ENCODE measurements around the gene COTL1.

Gene COTL1

DNA sequence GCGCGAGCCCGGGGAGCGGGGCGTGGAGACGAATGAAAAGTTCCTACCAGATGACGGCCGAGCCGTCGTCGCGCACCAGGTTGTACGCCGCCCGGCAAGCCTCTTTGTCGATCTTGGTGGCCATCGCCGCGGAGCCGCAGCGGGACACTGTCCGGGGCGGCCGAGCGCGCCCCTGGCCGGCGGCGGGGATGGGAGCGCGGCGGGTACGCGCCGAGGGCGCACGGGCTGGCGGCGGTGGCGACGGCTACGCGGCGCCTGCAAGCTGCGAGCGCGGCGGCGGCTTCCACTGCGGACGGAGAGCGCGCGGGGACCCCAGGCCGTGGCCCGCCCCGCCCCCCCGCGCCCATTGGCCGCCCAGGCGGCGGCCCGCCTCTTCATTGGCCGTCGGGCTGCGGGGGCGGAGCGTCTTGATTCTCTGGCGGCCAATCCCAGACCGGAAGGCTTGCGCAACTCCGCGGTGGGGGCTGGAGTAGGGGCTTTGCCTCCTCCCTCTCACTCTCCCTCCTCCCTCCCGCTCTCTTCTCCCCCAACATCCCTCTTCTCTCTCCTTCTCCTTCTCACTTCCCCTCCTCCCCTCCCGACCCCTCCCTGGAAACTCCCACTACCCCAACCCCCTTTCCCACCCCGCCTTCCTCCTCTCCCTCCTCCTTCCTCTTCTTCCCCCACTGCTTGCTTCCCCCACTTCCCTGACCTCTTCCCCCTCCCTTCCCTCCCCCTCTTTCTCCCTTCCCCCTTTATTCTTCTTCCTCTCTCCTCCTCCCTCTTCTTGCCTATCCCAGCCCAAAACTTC, at the start of gene COTL1:
COTL1 (minus strand) TSS at position 288 of the 790 bp plus-strand sequence; CDS start at position 124, 164 bp downstream.
- DNase-seq (ENCODE audit: low spot score): peak; percentile 97

DNA sequence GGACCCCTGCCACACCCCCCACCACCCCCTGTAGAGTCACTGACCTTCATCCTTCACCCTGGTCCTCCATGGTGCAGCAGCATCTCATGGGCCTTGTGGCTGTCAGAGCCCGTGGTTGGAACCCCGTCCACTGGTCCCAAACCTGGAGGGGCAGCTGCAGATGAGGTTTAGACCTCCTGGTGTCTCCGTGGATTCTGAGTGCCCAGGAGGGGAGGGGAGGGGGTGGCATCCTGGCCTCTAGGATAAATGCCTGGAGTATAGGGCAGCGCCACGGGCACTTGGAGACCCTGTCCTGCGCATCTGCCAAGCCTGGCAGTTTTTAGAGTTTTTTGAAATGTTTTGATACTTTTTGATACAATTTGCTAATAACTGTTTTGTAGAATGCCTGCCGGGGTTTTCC, 48.0 kb upstream of the COTL1 start:
- no peak for DNase-seq (ENCODE audit: low spot score)

GRCh38 chr16:84665359-84665758, 47.5 kb upstream of the COTL1 start:
- DNase-seq (ENCODE audit: low spot score): no peak

- DNase-seq (ENCODE audit: low spot score): no peak
Measured at GRCh38 chr16:84663433-84664101, 45.7 kb upstream of the COTL1 start.

- DNase-seq (ENCODE audit: low spot score): no peak
Measured at GRCh38 chr16:84662471-84662870, 44.6 kb upstream of the COTL1 start.

- DNase-seq (ENCODE audit: low spot score): no peak
Measured at GRCh38 chr16:84661418-84662060, 43.7 kb upstream of the COTL1 start.

DNA sequence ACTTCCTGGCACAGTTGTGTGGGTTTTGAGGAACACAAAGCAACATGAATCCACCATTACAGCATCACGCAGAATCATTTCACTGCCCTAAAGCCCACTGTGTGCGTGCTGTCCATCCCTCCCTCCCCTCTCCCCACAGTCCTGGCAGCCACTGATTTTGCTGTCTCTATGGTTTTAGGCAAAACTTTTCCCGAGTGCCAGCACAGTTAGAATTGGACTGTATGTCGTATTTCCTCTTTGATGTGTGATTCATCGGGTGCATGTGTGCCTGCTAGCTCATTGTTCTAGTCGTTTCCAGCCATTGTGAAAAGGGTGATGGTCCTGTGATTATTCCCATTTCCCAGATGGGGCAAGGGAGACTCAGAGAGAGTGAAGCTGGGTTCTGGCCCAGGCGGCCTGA, 43.1 kb upstream of the COTL1 start:
- no peak for DNase-seq (ENCODE audit: low spot score)

DNA sequence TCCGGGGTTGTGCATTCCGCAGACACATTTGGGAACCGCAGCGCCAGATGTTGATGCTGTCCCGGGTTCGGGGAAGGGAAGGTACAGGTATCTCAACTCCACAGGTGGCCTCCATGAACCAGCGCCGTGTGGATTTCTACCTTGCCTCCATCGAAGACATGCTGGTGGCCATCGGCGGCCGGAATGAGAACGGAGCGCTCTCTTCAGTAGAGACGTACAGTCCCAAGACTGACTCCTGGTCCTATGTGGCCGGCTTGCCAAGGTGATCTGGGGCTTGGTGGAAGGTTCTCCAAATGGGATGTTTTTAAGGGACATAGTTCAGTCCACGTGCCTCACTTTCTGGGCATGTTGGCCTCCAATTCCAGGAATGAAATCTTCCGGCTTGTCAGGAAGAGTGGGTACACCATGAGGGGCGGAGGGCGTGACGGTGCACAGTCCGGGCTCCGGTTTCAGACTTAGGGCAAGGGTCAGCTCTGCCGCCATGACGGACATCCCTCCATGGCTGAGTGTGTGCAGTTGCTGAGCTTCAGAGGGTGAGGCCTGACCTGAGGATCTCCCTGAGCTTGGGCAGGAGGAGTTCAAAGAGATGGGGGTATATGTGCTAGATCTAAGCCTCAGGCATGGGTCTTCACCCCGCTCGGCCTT, 41.9 kb upstream of the COTL1 start:
- DNase-seq (ENCODE audit: low spot score): no peak

DNA sequence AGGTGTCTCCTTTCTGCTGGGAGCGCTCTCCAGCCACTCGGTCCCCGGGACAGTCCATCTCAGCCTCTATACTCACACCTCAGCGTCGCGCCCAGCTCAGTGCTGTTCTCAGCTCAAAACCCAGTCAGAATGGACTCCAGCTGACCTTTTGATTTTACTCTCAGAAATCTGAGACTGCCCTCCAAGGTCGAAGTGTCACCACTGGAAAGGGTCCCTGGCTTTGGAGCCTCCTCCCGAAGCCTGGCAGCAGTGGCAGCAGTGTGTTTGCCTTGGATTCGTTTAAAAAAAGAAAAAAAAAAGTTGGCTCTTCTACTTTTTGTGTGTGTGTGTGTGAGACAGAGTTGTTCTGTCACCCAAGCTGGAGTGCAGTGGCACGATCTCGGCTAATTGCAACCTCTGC, 40.8 kb upstream of the COTL1 start:
- no peak for DNase-seq (ENCODE audit: low spot score)

DNA sequence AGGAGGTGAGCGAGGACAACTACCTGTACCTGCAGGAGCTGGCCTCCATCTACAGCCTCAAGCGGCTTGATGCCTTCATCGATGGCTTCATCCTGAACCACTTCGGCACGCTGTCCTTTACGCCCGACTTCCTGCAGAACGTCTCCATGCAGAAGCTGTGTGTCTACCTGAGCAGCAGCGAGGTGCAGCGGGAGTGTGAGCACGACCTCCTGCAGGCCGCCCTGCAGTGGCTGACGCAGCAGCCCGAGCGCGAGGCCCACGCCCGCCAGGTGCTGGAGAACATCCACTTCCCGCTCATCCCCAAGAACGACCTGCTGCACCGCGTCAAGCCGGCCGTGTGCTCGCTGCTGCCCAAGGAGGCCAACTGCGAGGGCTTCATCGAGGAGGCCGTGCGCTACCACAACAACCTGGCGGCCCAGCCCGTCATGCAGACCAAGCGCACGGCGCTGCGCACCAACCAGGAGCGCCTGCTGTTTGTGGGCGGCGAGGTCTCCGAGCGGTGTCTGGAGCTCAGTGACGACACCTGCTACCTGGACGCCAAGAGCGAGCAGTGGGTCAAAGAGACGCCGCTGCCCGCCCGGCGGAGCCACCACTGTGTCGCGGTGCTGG, 39.5 kb upstream of the COTL1 start:
- DNase-seq (ENCODE audit: low spot score): no peak

DNA sequence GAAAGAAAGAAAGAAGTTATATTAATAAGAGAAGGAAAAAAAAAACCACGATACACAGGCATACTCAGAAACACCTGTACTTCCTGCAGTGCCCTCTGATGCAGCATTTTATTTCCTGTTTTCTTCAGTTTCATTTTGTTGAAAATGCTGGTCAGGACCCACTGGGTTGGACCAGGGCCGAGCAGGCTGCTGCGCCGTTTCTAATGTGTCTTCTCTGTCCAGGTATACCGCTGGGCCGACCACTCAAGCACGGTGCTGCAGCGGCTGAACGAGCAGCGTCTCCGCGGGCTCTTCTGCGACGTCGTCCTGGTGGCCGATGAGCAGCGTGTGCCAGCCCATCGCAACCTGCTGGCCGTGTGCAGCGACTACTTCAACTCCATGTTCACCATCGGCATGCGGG, 38.8 kb upstream of the COTL1 start:
- no peak for DNase-seq (ENCODE audit: low spot score)

DNA sequence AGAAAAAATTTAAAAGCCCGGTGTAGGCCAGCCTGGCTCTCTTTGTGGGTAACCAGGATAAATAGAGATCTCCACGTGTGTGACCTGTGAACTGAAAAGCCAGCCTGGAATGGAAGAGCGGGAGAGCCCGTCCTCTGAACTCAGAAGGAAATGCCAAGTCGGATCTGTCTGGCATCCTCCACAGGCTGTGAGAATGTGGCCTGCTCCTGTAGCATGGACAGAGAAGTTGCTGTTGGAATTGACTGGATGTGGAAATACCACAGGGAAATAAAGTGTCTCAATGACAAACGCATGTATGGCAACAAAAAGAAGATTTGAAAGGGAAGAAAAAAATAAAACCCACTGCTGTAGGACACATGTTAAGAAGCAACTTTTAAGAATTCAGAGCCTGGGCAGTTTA, 37.1 kb upstream of the COTL1 start:
- DNase-seq (ENCODE audit: low spot score): no peak

DNA sequence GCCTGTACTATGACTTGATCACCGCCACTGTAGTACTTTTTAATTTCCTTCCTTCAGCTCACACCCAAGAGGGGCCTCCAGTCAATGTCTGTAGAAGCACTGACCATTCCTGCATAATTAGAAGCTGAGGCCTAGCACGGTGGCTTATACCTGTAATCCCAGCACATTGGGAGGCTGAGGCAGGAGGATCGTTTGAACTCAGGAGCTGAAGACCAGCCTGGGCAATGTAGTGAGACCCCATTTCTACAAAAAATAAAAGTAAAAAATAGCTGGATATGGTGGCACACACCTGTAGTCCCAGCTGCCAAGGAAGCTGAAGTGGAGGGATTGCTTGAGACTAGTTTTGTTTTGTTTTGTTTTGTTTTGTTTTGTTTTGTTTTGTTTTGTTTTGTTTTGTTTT, 36.4 kb upstream of the COTL1 start:
- no peak for DNase-seq (ENCODE audit: low spot score)

- no peak for DNase-seq (ENCODE audit: low spot score)
Measured at GRCh38 chr16:84652566-84652965, 34.7 kb upstream of the COTL1 start.

DNA sequence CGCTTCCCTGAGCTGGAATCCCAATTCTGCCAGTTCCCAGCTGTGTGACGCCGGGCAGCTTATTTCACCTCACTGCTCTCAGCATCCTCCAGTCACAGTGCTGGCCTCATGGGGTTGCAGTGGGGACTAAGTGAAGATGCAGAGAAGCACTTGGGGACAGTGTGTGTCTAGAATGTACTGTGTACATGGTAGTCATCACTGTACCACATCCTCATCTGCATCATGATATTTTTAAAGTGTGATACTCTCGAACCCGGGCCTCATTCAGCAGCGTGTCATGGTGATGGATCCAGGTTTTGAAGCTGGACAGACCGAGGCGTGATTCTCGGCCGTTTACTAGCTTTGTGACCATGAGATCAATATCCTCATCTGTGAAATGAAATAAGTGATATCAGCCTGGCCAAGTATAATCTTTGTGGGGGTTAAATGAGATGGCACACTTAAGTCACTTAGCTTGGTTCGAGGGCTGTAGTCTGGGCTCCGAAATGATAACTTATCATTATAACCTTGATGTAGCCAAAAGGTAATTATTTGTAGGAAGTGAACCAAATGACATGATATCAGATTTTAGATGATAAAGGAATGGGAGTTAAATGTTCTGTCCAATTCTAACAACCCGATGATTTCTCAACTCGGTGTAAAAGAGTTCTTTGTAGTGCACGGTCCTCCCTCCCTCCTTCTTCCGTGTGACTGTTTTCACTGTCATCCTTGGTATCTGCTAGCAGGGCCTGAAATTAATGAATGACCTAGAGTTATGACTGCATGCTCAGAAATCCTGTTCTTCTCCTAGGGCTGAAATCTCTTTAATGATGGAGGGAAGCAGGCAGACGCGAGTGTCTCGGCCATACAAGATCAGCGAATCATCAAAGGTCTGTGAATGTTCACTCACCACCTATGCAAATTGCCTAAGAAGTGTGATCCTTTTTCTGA, 32.4 kb upstream of the COTL1 start:
- DNase-seq (ENCODE audit: low spot score): peak; percentile 84

GRCh38 chr16:84649511-84649861, 31.6 kb upstream of the COTL1 start:
- DNase-seq (ENCODE audit: low spot score): no peak

GRCh38 chr16:84648595-84649510, 31.0 kb upstream of the COTL1 start:
- DNase-seq (ENCODE audit: low spot score): peak; percentile 50

DNA sequence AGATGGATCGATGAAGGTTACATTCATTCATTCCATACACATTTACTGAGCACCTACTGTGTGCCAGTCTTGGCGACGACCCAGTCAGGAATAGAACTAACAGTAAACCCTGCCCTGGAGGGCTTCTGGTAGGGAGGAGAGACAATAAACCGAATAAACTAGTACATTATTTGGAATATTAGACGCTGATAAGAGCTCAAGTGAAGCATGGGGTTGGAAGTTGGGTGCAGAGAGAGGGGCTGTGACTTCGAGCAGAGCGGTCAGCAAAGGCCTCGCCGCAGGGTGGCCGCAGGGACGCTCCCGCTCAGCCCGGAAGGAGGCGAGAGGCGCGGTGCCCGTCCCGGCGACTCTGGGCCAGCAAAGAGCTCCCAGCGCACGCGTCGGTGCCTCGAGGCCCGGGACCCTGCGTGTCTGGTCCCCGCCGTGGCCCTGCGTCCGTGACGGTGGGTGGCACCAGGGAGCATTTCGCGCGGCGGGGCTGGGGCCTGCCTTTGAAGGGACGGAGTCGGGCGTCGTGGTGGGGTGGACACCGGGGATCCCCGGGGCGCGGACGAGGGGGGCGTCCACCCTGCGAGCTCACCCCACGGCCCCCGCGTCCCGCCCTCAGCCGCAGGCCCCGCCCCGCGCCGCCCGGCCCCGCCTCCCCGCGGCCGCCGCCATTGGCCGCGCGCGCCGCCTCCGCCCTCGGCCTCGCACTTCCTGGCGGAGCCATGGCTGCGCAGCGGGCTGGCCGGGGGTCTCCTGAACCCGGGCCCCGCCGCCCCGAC, 30.1 kb upstream of the COTL1 start, which contains the start of gene KLHL36:
KLHL36 (plus strand) TSS at position 684 of the 767 bp plus-strand sequence. CDS start 2,357 bp downstream, outside the sequence.
- DNase-seq (ENCODE audit: low spot score): peak; percentile 95

- DNase-seq (ENCODE audit: low spot score): no peak
Measured at GRCh38 chr16:84643674-84644073, 25.8 kb upstream of the COTL1 start.

Measured in AG20443 (cell line).